HCT116 (cell line): ENCODE data around the gene ARHGAP42.

Experiments used
- FOSL1 ChIP-seq: IDR thresholded peaks from 2 replicates; pipeline ENCODE4 v1.6.1; 2012; ENCODE audit warnings: low read depth
- POLR2A ChIP-seq: IDR thresholded peaks from 2 replicates; pipeline ENCODE4 v1.7.0; 2011; ENCODE audit warnings: borderline replicate concordance; ENCODE audit not compliant: insufficient read depth, insufficient read length; ENCODE audit errors: extremely low read depth
- REST ChIP-seq: IDR thresholded peaks from 2 replicates; pipeline ENCODE4 v1.6.1; 2012; ENCODE audit warnings: low read depth

DNA sequence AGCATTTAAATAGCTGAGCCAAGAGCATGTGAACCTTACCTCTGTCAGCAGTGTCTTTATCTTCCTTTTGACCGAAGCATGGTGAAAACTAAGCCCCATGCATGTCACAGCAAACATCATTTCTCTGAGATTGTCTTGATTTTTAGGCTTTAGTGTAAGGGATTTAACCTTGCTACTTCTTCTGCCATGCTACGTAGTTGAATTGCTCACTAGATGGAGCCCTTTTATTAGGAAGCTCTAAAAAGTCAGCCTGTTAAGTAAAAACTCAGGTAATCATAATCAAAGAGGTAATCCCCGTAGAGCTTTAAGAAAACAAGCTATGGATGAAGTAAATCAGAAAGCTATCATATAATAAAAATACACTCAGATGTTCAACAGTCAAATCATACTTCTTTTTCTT lies 293.1 kb downstream of the ARHGAP42 start:
- TF ChIP-seq FOSL1, result no peak
- no peak for TF ChIP-seq REST
- TF ChIP-seq POLR2A, result no peak
